Measurements from ENCODE around the gene ARHGEF16. TPM values are rescaled to one million over a fixed set of nuclear protein-coding genes. Genes with fewer than 3 reads are reported as not detected.
A peak's percentile ranks its signal among the peaks of the same experiment; 100 is the strongest.

The ARHGEF16 gene
- total and polyA plus RNA-seq, 3 experiments from 2014 or later: 0.06 TPM; not detected in 2

- Mint-ChIP-seq H3K4me3 (no peak overlapping the region), H3K27ac (no peak overlapping the region), H3K36me3 (no peaks in the 10 kb centered on the region), H3K4me1 (no peaks in the 10 kb centered on the region), H3K9me3 (peaks cover 0 to 9% (median 7%) of the 10 kb centered on the region in 5 donors), H3K27me3 (peaks cover 7 to 13% of the 10 kb centered on the region in 2 donors)
- H3K36me3 ChIP-seq (ENCODE audit: insufficient read depth, low read length): no peaks in the 10 kb centered on the region
- no peak overlapping the region for H3K4me3 ChIP-seq (ENCODE audit: low read length)
- ChIA-PET CTCF (interaction anchor here (1.2 to 3.9 kb wide), 2 partner anchors 10 to 176 kb away, joined by 3 to 17 read pairs; no protein-coding TSS in a partner anchor), POLR2A (no interaction called here)
- no peak for DNase-seq
- no peak overlapping the region for H3K27ac ChIP-seq (ENCODE audit: low read depth, low read length)
- no peaks in the 10 kb centered on the region for H3K9me3 ChIP-seq (ENCODE audit: low read length)
- no peaks in the 10 kb centered on the region for H3K27me3 ChIP-seq (ENCODE audit: insufficient read depth, low read length, poor library complexity, severe bottlenecking)
- no peaks in the 10 kb centered on the region for H3K4me1 ChIP-seq (ENCODE audit: insufficient read depth, low read length)
These were observed 11.6 kb upstream of the ARHGEF16 start for GRCh38 chr1:3442901-3443300.

GRCh38 chr1:3443807-3444206 lies 10.7 kb upstream of the ARHGEF16 start:
- CTCF ChIA-PET: interaction anchor here (1.3 to 3.9 kb wide), 2 partner anchors 9 to 175 kb away, joined by 5 to 17 read pairs; no protein-coding TSS in a partner anchor
- H3K4me3 Mint-ChIP-seq: no peak overlapping the region
- H3K4me1 Mint-ChIP-seq: no peaks in the 10 kb centered on the region
- peaks cover 0 to 9% (median 7%) of the 10 kb centered on the region in 5 donors for H3K9me3 Mint-ChIP-seq
- DNase-seq: no peak
- H3K27me3 ChIP-seq (ENCODE audit: insufficient read depth, low read length, poor library complexity, severe bottlenecking): no peaks in the 10 kb centered on the region
- no peaks in the 10 kb centered on the region for H3K36me3 ChIP-seq (ENCODE audit: insufficient read depth, low read length)
- H3K4me1 ChIP-seq (ENCODE audit: insufficient read depth, low read length): no peaks in the 10 kb centered on the region
- POLR2A ChIA-PET: no interaction called here
- no peak overlapping the region for H3K4me3 ChIP-seq (ENCODE audit: low read length)
- H3K9me3 ChIP-seq (ENCODE audit: low read length): no peaks in the 10 kb centered on the region
- H3K27ac ChIP-seq (ENCODE audit: low read depth, low read length): no peak overlapping the region
- H3K27ac Mint-ChIP-seq: no peak overlapping the region
- H3K36me3 Mint-ChIP-seq: no peaks in the 10 kb centered on the region
- peaks cover 7 to 13% of the 10 kb centered on the region in 2 donors for H3K27me3 Mint-ChIP-seq

- Mint-ChIP-seq H3K27ac (no peak overlapping the region), H3K4me3 (no peak overlapping the region), H3K4me1 (no peaks in the 10 kb centered on the region), H3K36me3 (no peaks in the 10 kb centered on the region), H3K27me3 (peaks cover 7 to 13% of the 10 kb centered on the region in 2 donors), H3K9me3 (peaks cover 0 to 9% (median 7%) of the 10 kb centered on the region in 5 donors)
- Histone ChIP-seq H3K4me3 (ENCODE audit: low read length) (no peak overlapping the region), H3K36me3 (ENCODE audit: insufficient read depth, low read length) (no peaks in the 10 kb centered on the region), H3K27ac (ENCODE audit: low read depth, low read length) (no peak overlapping the region), H3K4me1 (ENCODE audit: insufficient read depth, low read length) (no peaks in the 10 kb centered on the region), H3K27me3 (ENCODE audit: insufficient read depth, low read length, poor library complexity, severe bottlenecking) (no peaks in the 10 kb centered on the region), H3K9me3 (ENCODE audit: low read length) (no peaks in the 10 kb centered on the region)
- POLR2A ChIA-PET: no interaction called here
- CTCF ChIA-PET: interaction anchor here (1.3 to 3.9 kb wide), 2 partner anchors 9 to 175 kb away, joined by 5 to 17 read pairs; no protein-coding TSS in a partner anchor
- no peak for DNase-seq
These were observed 10.2 kb upstream of the ARHGEF16 start for GRCh38 chr1:3444298-3444697.

GRCh38 chr1:3444736-3445135 lies 9.7 kb upstream of the ARHGEF16 start:
- ChIA-PET CTCF (interaction anchor here (1.3 to 3.9 kb wide), 2 partner anchors 8 to 174 kb away, joined by 5 to 17 read pairs; no protein-coding TSS in a partner anchor), POLR2A (no interaction called here)
- Mint-ChIP-seq H3K4me3 (no peak overlapping the region), H3K4me1 (no peaks in the 10 kb centered on the region), H3K27me3 (peaks cover 8 to 17% of the 10 kb centered on the region in 2 donors), H3K9me3 (peaks cover 0 to 9% (median 7%) of the 10 kb centered on the region in 5 donors), H3K36me3 (no peaks in the 10 kb centered on the region), H3K27ac (no peak overlapping the region)
- H3K4me1 ChIP-seq (ENCODE audit: insufficient read depth, low read length): no peaks in the 10 kb centered on the region
- no peaks in the 10 kb centered on the region for H3K9me3 ChIP-seq (ENCODE audit: low read length)
- no peak for DNase-seq
- no peaks in the 10 kb centered on the region for H3K36me3 ChIP-seq (ENCODE audit: insufficient read depth, low read length)
- no peak overlapping the region for H3K4me3 ChIP-seq (ENCODE audit: low read length)
- no peaks in the 10 kb centered on the region for H3K27me3 ChIP-seq (ENCODE audit: insufficient read depth, low read length, poor library complexity, severe bottlenecking)
- H3K27ac ChIP-seq (ENCODE audit: low read depth, low read length): no peak overlapping the region

- H3K9me3 Mint-ChIP-seq: peaks cover 0 to 8% (median 4%) of the 10 kb centered on the region in 5 donors
- CTCF ChIA-PET: no interaction called here
These were observed 4.1 kb upstream of the ARHGEF16 start for GRCh38 chr1:3450202-3450863.

GRCh38 chr1:3450983-3451382 lies 3.5 kb upstream of the ARHGEF16 start:
- Mint-ChIP-seq H3K36me3 (no peaks in the 10 kb centered on the region), H3K27ac (no peak overlapping the region), H3K4me3 (no peak overlapping the region), H3K9me3 (peaks cover 0 to 8% (median 2%) of the 10 kb centered on the region in 5 donors), H3K27me3 (peaks cover 4 to 20% of the 10 kb centered on the region in 2 donors), H3K4me1 (peaks cover 0 to 6% (median 2%) of the 10 kb centered on the region in 3 donors)
- no peaks in the 10 kb centered on the region for H3K9me3 ChIP-seq (ENCODE audit: low read length)
- no peak overlapping the region for H3K27ac ChIP-seq (ENCODE audit: low read depth, low read length)
- peaks cover 20% of the 10 kb centered on the region for H3K27me3 ChIP-seq (ENCODE audit: insufficient read depth, low read length, poor library complexity, severe bottlenecking)
- no peak overlapping the region for H3K4me3 ChIP-seq (ENCODE audit: low read length)
- peaks cover 11% of the 10 kb centered on the region for H3K4me1 ChIP-seq (ENCODE audit: insufficient read depth, low read length)
- CTCF ChIA-PET: no interaction called here
- POLR2A ChIA-PET: no interaction called here
- H3K36me3 ChIP-seq (ENCODE audit: insufficient read depth, low read length): no peaks in the 10 kb centered on the region
- DNase-seq: no peak

More at GRCh38 chr1:3450202-3450863, 4.1 kb upstream of the ARHGEF16 start:
- peaks cover 0 to 3% (median 2%) of the 10 kb centered on the region in 3 donors for H3K4me1 Mint-ChIP-seq
- H3K4me3 ChIP-seq (ENCODE audit: low read length): no peak overlapping the region
- H3K27ac ChIP-seq (ENCODE audit: low read depth, low read length): no peak overlapping the region
- POLR2A ChIA-PET: no interaction called here
- H3K4me1 ChIP-seq (ENCODE audit: insufficient read depth, low read length): peaks cover 11% of the 10 kb centered on the region
- peaks cover 20% of the 10 kb centered on the region for H3K27me3 ChIP-seq (ENCODE audit: insufficient read depth, low read length, poor library complexity, severe bottlenecking)
- H3K4me3 Mint-ChIP-seq: no peak overlapping the region
- H3K36me3 Mint-ChIP-seq: no peaks in the 10 kb centered on the region
- no peaks in the 10 kb centered on the region for H3K36me3 ChIP-seq (ENCODE audit: insufficient read depth, low read length)
- no peak overlapping the region for H3K27ac Mint-ChIP-seq
- no peaks in the 10 kb centered on the region for H3K9me3 ChIP-seq (ENCODE audit: low read length)
- peaks cover 4 to 20% of the 10 kb centered on the region in 2 donors for H3K27me3 Mint-ChIP-seq
- DNase-seq: no peak

GRCh38 chr1:3451994-3452865 lies 2.2 kb upstream of the ARHGEF16 start:
- Mint-ChIP-seq H3K27ac (no peak overlapping the region), H3K9me3 (peaks cover 0 to 3% (median 0%) of the 10 kb centered on the region in 5 donors), H3K4me3 (peak overlapping the region in 3 of 7 donors; percentile 37 to 84 (median 45)), H3K4me1 (peaks cover 0 to 6% (median 2%) of the 10 kb centered on the region in 3 donors), H3K36me3 (no peaks in the 10 kb centered on the region), H3K27me3 (peaks cover 4 to 20% of the 10 kb centered on the region in 2 donors)
- peaks cover 11% of the 10 kb centered on the region for H3K4me1 ChIP-seq (ENCODE audit: insufficient read depth, low read length)
- no peak for DNase-seq
- H3K36me3 ChIP-seq (ENCODE audit: insufficient read depth, low read length): no peaks in the 10 kb centered on the region
- CTCF ChIA-PET: interaction anchor here (0.7 to 2.4 kb wide), 23 partner anchors 9 to 350 kb away, joined by 3 to 47 read pairs (median 4); no protein-coding TSS in a partner anchor
- no peak overlapping the region for H3K27ac ChIP-seq (ENCODE audit: low read depth, low read length)
- no peaks in the 10 kb centered on the region for H3K9me3 ChIP-seq (ENCODE audit: low read length)
- POLR2A ChIA-PET: no interaction called here
- peaks cover 20% of the 10 kb centered on the region for H3K27me3 ChIP-seq (ENCODE audit: insufficient read depth, low read length, poor library complexity, severe bottlenecking)
- no peak overlapping the region for H3K4me3 ChIP-seq (ENCODE audit: low read length)

GRCh38 chr1:3452866-3453175 lies 1.6 kb upstream of the ARHGEF16 start:
- H3K27ac ChIP-seq (ENCODE audit: low read depth, low read length): no peak overlapping the region
- H3K9me3 ChIP-seq (ENCODE audit: low read length): no peaks in the 10 kb centered on the region
- Mint-ChIP-seq H3K4me3 (no peak overlapping the region), H3K27me3 (peaks cover 4 to 20% of the 10 kb centered on the region in 2 donors), H3K27ac (no peak overlapping the region), H3K4me1 (peaks cover 0 to 6% (median 2%) of the 10 kb centered on the region in 3 donors), H3K36me3 (no peaks in the 10 kb centered on the region), H3K9me3 (no peaks in the 10 kb centered on the region)
- CTCF ChIA-PET: interaction anchor here (0.7 to 2.4 kb wide), 23 partner anchors 10 to 350 kb away, joined by 3 to 47 read pairs (median 4); no protein-coding TSS in a partner anchor
- no peaks in the 10 kb centered on the region for H3K36me3 ChIP-seq (ENCODE audit: insufficient read depth, low read length)
- H3K4me1 ChIP-seq (ENCODE audit: insufficient read depth, low read length): peaks cover 11% of the 10 kb centered on the region
- DNase-seq: no peak
- no peak overlapping the region for H3K4me3 ChIP-seq (ENCODE audit: low read length)
- H3K27me3 ChIP-seq (ENCODE audit: insufficient read depth, low read length, poor library complexity, severe bottlenecking): peaks cover 20% of the 10 kb centered on the region
- POLR2A ChIA-PET: no interaction called here

All from CD8-positive, alpha-beta memory T cell (primary cell).